ENCODE data around the gene ADGRB3.
"Not testable (repeated sequence)": the region's sequence is repeated elsewhere in the genome, so short reads cannot be mapped to it uniquely, and the experiment has no call there.

GRCh38 chr6:68744376-68744775, 109.3 kb downstream of the ADGRB3 start:
- not testable (repeated sequence) for TF ChIP-seq EZH2 (IDR thresholded peaks at IDR 0.05); POLR2AphosphoS5 (IDR thresholded peaks at IDR 0.05; ENCODE audit: borderline replicate concordance, low read depth, low read length)

All from SK-N-MC (cell line).